Measurements from ENCODE around the gene NDRG4. TPM values are rescaled to one million over a fixed set of nuclear protein-coding genes. Genes with fewer than 3 reads are reported as not detected.

NDRG4 gene
- total RNA-seq, 2 donors from 2014 or later, result 81.9 to 95.9 TPM

- 90 to 98% methylated on average over 9 of the region's 9 CpGs for WGBS, 2 experiments (ENCODE audit: insufficient coverage in 1 of 2, insufficient read length in 1 of 2)
Observed at GRCh38 chr16:58472266-58472665, 27.7 kb upstream of the NDRG4 start.

GRCh38 chr16:58472827-58473226, 27.1 kb upstream of the NDRG4 start:
- Mint-ChIP-seq H3K27ac (no peak overlapping the region), H3K36me3 (ENCODE audit: low read depth) (peaks cover 20% of the 10 kb centered on the region), H3K4me3 (no peak overlapping the region), H3K4me1 (peaks cover 52% of the 10 kb centered on the region), H3K9me3 (peaks cover 5% of the 10 kb centered on the region), H3K27me3 (ENCODE audit: insufficient read depth) (no peaks in the 10 kb centered on the region)
- DNase-seq, result no peak
- no peak overlapping the region for H3K9ac ChIP-seq (ENCODE audit: extremely low read depth, low read length, poor library complexity, severe bottlenecking)
- H3K27ac ChIP-seq (ENCODE audit: low read depth, low read length), result no peak overlapping the region
- H3K4me3 ChIP-seq (ENCODE audit: low read length), result no peak overlapping the region
- H3K27me3 ChIP-seq (ENCODE audit: control insufficient read depth, insufficient read depth, low read length, poor library complexity, severe bottlenecking), result no peaks in the 10 kb centered on the region
- H3K4me1 ChIP-seq (ENCODE audit: control insufficient read depth, insufficient read depth, low read length), result peaks cover 22% of the 10 kb centered on the region
- no peaks in the 10 kb centered on the region for H3K9me3 ChIP-seq (ENCODE audit: control insufficient read depth, low read length)
- 91 to 100% methylated on average over 3 of the region's 3 CpGs for WGBS, 2 experiments (ENCODE audit: insufficient coverage in 1 of 2, insufficient read length in 1 of 2)
- peaks cover 8% of the 10 kb centered on the region for H3K36me3 ChIP-seq (ENCODE audit: control insufficient read depth, insufficient read depth, low read length)
- no peak for TF ChIP-seq CTCF (conservative IDR thresholded peaks at IDR 0.05)

More at GRCh38 chr16:58472266-58472665, 27.7 kb upstream of the NDRG4 start:
- peak; percentile 44 for DNase-seq
- Mint-ChIP-seq H3K36me3 (ENCODE audit: low read depth) (peaks cover 22% of the 10 kb centered on the region), H3K4me3 (no peak overlapping the region), H3K27ac (no peak overlapping the region), H3K4me1 (peaks cover 50% of the 10 kb centered on the region), H3K27me3 (ENCODE audit: insufficient read depth) (no peaks in the 10 kb centered on the region), H3K9me3 (peaks cover 5% of the 10 kb centered on the region)
- no peak overlapping the region for H3K9ac ChIP-seq (ENCODE audit: extremely low read depth, low read length, poor library complexity, severe bottlenecking)
- H3K27ac ChIP-seq (ENCODE audit: low read depth, low read length), result no peak overlapping the region
- TF ChIP-seq CTCF (conservative IDR thresholded peaks at IDR 0.05), result no peak
- no peaks in the 10 kb centered on the region for H3K9me3 ChIP-seq (ENCODE audit: control insufficient read depth, low read length)
- H3K27me3 ChIP-seq (ENCODE audit: control insufficient read depth, insufficient read depth, low read length, poor library complexity, severe bottlenecking), result no peaks in the 10 kb centered on the region
- peak overlapping the region; percentile 72 for H3K4me3 ChIP-seq (ENCODE audit: low read length)
- peaks cover 22% of the 10 kb centered on the region for H3K4me1 ChIP-seq (ENCODE audit: control insufficient read depth, insufficient read depth, low read length)
- H3K36me3 ChIP-seq (ENCODE audit: control insufficient read depth, insufficient read depth, low read length), result peaks cover 8% of the 10 kb centered on the region

GRCh38 chr16:58474296-58474695, 25.6 kb upstream of the NDRG4 start:
- no peak overlapping the region for H3K9ac ChIP-seq (ENCODE audit: extremely low read depth, low read length, poor library complexity, severe bottlenecking)
- no peak overlapping the region for H3K4me3 Mint-ChIP-seq
- peaks cover 23% of the 10 kb centered on the region for H3K36me3 Mint-ChIP-seq (ENCODE audit: low read depth)
- TF ChIP-seq CTCF (conservative IDR thresholded peaks at IDR 0.05), result no peak
- WGBS, 2 experiments (ENCODE audit: insufficient coverage in 1 of 2, insufficient read length in 1 of 2), result 60 to 85% methylated on average over 9 to 10 of the region's 10 CpGs
- H3K27ac ChIP-seq (ENCODE audit: low read depth, low read length), result no peak overlapping the region
- H3K27ac Mint-ChIP-seq, result peak overlapping the region; percentile 91
- no peak overlapping the region for H3K4me3 ChIP-seq (ENCODE audit: low read length)
- no peaks in the 10 kb centered on the region for H3K27me3 ChIP-seq (ENCODE audit: control insufficient read depth, insufficient read depth, low read length, poor library complexity, severe bottlenecking)
- peak; percentile 82 for DNase-seq
- no peaks in the 10 kb centered on the region for H3K27me3 Mint-ChIP-seq (ENCODE audit: insufficient read depth)
- peaks cover 5% of the 10 kb centered on the region for H3K9me3 Mint-ChIP-seq
- peaks cover 48% of the 10 kb centered on the region for H3K4me1 Mint-ChIP-seq
- H3K36me3 ChIP-seq (ENCODE audit: control insufficient read depth, insufficient read depth, low read length), result peaks cover 8% of the 10 kb centered on the region
- peaks cover 4% of the 10 kb centered on the region for H3K9me3 ChIP-seq (ENCODE audit: control insufficient read depth, low read length)
- peaks cover 22% of the 10 kb centered on the region for H3K4me1 ChIP-seq (ENCODE audit: control insufficient read depth, insufficient read depth, low read length)
